Raji (cell line): ENCODE results near the gene PPP1R26.

Experiments used
- POLR2A ChIP-seq: IDR thresholded peaks from 2 replicates; pipeline ENCODE4 v1.6.1; 2011; ENCODE audit warnings: low read depth, low read length, control low read depth; ENCODE audit not compliant: insufficient read depth

PPP1R26 gene, protein sequence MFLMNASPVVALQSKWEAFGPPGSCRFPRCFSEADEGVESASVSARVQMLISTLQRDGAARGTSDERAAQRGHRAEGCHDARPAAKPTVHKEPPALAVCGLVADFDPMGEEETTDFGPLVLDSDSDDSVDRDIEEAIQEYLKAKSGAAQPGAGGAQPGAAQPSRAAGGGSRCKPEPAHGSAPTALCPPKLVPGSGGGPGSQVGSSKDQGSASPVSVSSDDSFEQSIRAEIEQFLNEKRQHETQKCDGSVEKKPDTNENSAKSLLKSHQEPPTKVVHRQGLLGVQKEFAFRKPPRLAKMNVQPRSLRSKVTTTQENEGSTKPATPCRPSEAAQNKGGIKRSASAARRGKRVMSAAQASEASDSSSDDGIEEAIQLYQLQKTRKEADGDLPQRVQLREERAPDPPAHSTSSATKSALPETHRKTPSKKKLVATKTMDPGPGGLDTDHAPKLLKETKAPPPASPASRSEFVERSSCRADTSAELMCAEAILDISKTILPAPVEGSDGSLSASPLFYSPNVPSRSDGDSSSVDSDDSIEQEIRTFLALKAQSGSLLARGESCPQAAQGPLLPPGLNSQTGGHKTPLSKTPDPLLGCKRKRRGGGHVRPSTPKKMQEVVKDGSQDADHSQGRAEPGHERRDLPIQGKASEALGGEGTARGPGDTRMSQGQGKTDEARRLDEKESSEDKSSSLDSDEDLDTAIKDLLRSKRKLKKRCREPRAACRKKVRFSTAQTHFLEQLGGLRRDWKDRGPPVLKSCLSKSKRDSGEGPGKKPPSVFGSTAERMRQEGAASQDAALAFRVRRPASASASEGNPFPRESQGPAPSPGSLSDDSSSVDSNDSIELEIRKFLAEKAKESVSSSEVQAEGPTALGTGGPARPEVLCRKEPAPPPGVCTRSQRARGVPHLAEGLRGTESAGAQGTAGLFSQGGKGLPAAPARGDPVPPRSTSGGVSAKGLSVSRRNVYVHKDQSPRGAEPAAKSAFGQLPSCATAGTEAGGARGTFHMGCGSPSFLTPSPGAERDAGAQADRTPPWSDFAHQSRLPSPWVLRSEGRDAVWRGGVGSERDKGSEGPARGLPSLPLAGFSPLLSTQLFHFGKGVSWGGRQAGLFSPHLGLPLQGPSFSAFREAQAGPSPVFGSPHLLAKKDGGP (N-terminal part only)

GRCh38 chr9:135479469-135480052 is at the start of gene PPP1R26:
PPP1R26 (plus strand) TSS chr9:135479782; CDS start chr9:135484511, 4,729 bp downstream.
- no peak for TF ChIP-seq POLR2A

- TF ChIP-seq POLR2A: no peak
Measured at GRCh38 chr9:135437259-135437658, 42.3 kb upstream of the PPP1R26 start.

DNA sequence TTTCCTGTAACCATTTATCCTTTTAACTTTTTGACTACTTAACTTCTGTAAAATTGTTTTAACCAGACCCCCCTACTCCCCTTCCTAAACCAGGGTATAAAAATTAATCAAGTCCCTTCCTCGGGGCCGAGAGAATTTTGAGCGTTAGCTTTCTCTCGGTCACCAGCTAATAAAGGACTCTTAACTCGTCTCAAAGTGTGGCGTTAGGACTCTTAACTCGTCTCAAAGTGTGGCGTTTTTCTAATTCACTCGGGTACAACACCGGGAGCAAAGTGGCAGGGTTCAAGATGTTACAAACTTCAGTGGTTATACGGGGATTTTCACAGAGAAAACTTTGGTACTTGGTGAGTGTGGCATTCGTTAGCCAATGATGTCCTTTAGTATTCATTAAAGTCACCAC is 39.7 kb upstream of the PPP1R26 start:
- TF ChIP-seq POLR2A: no peak

DNA sequence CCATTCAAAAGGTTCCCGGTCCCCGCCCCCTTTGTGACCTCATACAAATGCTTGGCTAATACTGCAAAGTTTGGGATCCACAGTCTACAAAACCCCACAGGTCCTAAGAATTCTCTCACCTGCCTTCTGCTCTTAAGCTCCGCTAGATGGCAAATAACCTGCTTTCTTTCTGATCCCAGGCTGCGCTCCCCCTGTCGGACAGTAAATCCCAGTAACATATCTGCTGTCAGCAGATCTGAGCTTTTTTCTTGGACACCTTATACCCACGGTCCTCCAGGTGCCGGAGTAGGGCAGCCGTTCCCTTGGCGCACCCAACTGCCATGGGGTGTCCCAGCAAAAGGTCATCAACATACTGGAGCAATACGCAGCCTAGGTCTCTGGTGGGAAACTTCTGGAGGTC is 39.0 kb upstream of the PPP1R26 start:
- no peak for TF ChIP-seq POLR2A

DNA sequence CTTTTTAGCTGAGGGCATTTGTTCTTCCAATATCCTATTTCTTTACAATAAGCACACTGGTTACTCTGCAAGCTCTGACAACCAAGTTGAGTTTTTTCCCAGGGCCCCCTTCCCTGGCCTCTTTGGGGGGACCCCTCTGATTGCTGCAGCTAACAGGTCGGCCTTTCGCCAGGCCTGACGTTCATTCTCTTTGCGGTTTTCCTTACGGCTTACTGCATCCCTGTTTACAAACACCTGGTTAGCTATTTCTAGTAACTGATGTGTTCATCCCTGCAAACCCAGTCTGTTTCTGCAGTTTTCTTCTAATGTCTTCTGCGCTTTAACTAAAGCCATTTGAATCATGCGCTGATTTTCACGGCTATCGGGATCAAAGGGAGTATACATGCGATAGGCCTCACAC is 37.5 kb upstream of the PPP1R26 start:
- TF ChIP-seq POLR2A: no peak

DNA sequence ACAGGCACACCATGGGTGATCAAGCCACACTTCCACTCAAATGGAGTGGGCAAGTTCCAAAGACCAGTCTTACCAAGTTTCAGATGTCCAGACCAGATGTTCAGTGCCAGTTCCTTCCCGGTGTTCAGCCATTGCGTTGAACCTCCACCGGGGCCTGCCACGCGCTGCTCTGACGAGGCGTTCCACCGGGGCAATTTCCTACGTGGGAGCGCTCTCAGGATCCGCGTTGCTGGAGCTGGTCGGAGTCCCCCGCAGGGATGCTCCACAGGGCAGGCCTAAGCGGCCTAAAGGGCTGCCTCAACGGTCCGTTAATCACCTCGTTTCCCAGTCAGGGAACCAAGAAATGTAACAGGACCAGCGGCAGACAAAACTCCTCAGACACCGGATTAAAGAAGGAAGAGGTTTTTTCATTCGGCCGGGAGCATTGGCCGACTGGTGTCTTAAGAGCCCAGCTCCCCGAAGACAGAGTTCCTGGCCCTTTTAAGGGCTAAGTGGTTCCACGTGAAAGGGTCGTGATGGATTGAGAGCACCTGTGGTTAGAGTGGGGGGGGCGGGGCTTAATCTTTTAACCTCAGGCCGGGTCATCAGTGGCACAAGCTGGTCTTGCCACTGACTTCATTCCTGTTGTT is 35.7 kb upstream of the PPP1R26 start:
- no peak for TF ChIP-seq POLR2A

DNA sequence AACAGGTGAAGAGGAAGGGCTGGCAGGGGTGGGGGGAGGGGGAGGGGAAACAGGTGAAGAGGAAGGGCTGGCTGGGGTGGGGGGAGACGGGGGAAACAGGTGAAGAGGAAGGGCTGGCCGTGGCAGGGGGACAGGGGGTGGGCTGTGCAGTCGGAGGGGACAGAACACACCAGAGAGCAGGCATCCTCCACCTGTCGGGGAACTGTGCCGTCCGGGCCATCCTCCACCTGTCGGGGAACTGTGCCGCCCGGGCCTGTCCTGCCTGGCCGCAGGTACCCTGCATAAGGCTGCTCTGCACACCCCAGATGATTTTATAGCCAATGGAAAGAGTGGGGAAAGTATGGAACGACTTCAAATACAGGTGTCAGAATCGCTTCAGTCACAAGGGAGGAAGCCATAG is 32.5 kb upstream of the PPP1R26 start:
- TF ChIP-seq POLR2A: no peak

DNA sequence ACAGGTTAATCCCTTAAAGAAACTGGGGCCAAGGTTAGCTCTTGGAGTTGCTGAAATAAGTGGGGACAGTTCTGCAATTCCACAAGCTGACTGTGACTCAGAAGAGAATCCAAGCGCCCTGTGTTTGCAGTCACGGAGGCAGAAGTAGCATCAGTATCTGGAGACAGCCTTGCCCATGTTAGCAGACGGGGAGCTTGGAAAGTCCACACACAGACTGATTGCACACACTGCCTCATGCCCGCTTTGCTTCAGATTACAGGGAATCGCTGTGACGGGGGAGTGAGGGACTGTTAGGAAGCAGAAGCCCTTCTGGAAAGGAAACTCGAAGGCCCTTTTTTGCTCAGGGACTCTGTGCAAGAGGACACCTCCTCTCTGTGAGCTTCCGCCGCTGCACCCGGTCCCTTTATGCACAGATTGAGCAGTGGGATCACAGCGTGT is 30.9 kb upstream of the PPP1R26 start:
- TF ChIP-seq POLR2A: no peak

DNA sequence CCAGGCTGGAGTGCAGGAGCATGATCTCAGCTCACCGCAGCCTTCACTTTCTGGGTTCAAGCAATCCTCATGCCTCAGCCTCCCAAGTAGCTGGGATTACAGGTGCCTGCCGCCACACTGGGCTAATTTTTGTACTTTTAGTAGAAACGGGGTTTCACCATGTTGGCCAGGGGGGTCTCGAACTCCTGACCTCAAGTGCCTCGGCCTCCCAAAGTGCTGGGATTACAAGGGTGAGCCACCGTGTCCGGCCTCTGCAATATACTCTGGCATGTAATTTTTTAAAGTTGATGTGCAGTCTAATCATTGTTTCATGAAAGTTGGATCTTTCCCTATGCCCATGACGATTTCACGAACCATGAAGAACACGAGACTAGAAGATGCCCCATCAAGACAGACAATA is 28.6 kb upstream of the PPP1R26 start:
- no peak for TF ChIP-seq POLR2A

DNA sequence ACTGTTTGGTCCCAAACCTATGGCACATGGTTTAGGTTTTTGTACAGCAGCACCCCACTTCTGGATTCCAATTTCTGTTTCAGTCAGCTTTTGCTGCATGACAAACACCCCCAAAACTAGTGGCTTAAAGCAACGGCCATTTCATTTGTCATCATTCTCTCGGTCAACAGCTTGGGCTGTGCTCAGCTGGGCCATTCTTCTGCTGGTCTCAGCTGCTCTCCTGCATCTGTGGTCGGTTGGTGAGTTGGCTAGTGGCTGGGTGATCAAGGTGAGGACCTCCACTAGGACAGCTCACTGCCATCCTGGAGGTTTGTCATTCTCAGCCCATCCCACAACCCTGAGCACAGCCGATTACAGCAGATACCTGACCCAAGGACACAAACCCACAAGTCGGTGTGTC is 24.8 kb upstream of the PPP1R26 start:
- TF ChIP-seq POLR2A: no peak

DNA sequence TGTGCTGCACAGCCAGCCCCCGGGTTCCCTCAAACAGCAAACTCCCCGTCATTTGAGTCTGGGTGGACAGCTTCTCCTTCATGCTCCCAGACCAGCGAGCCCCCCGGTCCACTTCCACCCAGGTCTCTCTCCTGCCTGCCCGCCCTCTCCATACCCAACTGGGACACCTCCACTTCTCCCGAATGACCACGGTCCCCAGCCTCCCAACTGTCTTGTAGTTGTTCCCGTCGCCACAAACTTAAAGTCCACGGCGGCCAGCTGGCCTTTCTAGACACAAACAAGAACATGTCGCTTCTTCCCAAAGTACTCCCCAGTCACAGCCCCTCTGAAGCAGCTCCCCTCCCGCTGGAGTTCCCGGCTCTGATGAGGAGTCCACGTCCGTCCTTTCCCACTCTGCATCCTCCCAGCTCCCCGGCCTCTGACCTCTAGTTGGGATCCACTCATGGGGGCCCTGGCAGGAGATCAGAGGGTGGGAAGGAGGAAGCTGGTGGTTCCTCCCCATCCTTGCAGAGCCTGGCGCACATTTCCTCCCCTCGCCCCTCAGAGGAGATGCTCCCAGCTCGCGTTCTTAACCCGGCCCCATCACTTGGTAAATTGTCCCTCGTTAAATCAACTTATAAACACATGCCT is 24.1 kb upstream of the PPP1R26 start:
- TF ChIP-seq POLR2A: no peak

GRCh38 chr9:135456436-135457104 is 23.0 kb upstream of the PPP1R26 start:
- TF ChIP-seq POLR2A: no peak

- no peak for TF ChIP-seq POLR2A
Measured at GRCh38 chr9:135461936-135462335, 17.6 kb upstream of the PPP1R26 start.

DNA sequence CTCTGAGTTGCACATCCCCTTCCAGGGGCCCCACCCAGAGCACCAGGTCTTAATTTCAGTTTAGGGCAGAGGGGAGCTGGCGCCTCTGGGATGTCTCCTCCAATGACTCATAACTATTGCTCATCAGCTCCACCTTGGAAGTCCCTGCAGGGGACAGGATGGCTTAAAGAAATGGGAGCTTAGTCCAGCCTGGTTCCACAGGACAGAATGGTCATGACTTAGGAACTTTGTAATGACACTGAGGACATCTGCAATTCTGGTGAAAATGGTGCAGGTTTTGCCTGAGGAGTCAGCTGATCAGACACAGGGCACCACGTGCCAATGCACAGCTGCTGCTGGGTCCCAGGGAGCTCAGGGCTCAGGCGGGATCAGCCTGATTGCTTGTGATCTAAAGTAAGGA is 16.4 kb upstream of the PPP1R26 start:
- TF ChIP-seq POLR2A: no peak
